LNCaP clone FGC (cell line): ENCODE results near the gene TUSC2.
"Not testable (repeated sequence)": the region's sequence is repeated elsewhere in the genome, so short reads cannot be mapped to it uniquely, and the experiment has no call there.

Experiments
- DNase-seq: peaks from one replicate; pipeline ENCODE4 v3.0.0-alpha.2; 2011; ENCODE audit warnings: low read depth
- H3K4me3 ChIP-seq: 2 replicates; pipeline ENCODE4 v1.5.1; 2011; ENCODE audit warnings: mild to moderate bottlenecking, low read depth, low read length, control low read depth
- TF ChIP-seq, protein P1 (sequence below): IDR thresholded peaks from 2 replicates; pipeline ENCODE4 v1.5.1; 2012; ENCODE audit warnings: mild to moderate bottlenecking; ENCODE audit not compliant: control insufficient read depth, insufficient read depth; ENCODE audit errors: extremely low read depth

TUSC2 gene

DNA sequence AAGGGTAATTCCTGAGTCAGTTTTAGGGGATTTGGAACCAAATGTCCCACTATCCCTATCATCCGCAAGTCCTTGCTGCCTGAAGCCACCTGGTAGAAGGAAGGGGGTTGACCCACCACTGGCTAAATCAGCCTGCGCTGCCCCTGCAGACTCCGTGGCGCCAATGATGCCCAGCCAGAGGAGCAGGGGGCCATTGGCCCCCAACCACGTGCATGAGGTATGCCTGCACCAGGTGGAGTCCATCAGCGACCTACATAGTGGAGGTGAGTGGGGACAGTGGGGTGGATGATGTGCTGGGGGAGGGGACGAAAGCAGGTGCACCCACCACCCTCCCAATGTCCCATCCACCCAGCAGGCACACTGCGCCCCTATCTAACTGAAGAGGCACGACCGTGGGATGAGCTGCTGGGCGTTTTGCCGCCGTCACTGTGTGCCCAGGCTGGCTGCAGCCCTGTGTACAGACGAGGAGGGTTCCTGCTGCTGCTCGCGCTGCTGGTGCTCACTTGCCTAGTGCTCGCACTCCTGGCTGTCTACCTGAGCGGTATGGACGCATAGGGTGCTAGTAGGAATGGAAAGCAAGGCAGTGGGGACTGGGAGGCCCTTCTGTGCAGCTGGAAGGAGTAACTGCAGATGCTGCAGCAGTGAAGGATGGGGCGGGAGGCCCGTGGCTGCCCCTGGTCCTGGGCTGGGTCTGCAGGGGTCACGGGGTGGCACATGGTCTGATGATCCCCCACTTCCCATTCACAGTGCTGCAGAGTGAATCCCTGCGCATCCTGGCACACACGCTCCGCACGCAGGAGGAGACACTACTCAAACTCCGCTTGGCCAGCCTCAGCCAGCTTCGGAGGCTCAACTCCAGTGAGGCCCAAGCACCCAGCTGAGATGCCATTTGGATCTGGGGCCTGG lies 41.4 kb downstream of the TUSC2 start:
- no peak for DNase-seq
- TF ChIP-seq, protein P1, sequence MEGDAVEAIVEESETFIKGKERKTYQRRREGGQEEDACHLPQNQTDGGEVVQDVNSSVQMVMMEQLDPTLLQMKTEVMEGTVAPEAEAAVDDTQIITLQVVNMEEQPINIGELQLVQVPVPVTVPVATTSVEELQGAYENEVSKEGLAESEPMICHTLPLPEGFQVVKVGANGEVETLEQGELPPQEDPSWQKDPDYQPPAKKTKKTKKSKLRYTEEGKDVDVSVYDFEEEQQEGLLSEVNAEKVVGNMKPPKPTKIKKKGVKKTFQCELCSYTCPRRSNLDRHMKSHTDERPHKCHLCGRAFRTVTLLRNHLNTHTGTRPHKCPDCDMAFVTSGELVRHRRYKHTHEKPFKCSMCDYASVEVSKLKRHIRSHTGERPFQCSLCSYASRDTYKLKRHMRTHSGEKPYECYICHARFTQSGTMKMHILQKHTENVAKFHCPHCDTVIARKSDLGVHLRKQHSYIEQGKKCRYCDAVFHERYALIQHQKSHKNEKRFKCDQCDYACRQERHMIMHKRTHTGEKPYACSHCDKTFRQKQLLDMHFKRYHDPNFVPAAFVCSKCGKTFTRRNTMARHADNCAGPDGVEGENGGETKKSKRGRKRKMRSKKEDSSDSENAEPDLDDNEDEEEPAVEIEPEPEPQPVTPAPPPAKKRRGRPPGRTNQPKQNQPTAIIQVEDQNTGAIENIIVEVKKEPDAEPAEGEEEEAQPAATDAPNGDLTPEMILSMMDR: no peak

DNA sequence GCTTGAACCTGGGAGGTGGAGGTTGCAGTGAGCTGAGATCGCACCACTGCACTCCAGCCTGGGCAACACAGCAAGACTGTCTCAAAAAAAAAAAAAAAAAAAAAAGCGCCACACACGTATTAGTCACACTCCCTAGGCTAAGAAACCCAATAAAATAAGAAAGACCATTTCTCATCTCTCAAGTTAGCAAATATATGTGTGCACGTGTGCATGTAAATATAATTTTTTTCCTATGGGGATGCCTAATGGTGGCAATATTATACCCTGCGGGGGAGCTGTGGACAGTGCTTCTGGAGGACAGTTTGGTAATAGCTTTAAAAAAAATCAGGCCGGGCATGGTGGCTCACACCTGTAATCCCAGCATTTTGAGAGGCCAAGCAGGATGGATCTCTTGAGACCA lies 43.9 kb downstream of the TUSC2 start:
- DNase-seq, H3K4me3 ChIP-seq: not testable (repeated sequence)

More for the DNA sequence above, 41.4 kb downstream of the TUSC2 start:
- no peak overlapping the region for H3K4me3 ChIP-seq

DNA sequence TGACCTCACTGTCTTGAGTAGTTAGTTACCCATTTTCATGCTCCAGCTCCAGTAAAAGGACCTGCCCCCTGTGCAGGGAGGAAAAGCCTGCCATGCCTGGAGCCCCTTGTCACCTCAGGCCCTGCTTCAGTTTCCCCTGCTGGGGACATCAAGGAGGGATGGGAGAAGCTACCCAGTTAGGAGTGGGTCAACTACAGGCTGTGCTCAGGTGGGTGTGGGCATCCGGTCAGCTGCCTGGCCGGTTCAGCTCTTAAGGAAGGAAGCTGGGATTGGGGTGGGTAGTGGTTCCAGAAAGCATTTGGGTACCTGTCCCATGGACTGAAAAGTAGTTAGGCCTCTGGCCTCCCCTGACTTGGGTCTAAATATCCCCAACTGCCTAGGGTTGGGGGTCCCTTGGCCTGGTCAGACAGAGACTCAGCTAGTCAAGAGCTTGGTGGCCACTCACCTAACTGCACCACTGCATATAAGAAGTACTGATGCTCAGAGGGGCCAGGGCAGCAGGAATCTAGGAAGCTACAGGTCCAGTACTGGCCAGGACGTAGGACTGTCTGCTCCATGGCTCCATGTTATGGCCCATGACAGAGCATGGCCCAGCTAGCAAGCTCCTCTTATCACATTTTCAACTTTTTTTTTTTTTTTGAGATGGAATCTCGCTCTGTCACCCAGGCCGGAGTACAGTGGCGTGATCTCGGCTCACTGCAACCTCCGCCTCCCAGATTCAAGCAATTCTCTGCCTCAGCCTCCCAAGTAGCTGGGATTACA lies 48.6 kb downstream of the TUSC2 start:
- TF ChIP-seq, protein P1: no peak
- H3K4me3 ChIP-seq: no peak overlapping the region
- no peak for DNase-seq

DNA sequence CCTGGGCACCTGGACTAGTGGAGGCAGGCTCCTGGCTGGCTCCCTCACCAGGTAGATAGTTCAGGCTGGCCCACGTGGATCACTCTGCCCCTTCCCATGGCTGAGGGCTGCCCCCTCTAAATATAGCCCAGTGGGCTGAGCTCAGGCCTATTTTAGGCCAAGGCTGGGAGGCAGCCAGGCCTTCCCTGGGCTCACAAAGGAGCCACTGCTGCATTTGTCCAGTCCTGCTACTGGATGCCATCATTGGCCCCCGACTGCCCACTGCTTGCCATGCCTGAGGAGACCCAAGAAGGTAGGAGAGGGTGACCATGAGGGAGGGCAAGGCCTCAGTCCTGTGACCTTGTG lies 49.2 kb downstream of the TUSC2 start, which contains the start of gene LSMEM2:
LSMEM2 (plus strand) TSS at position 208 of the 345 bp plus-strand sequence; CDS start at position 235, 27 bp downstream.
- DNase-seq: no peak
- H3K4me3 ChIP-seq: no peak within 1 kb of the TSS
- TF ChIP-seq, protein P1: no peak

DNA sequence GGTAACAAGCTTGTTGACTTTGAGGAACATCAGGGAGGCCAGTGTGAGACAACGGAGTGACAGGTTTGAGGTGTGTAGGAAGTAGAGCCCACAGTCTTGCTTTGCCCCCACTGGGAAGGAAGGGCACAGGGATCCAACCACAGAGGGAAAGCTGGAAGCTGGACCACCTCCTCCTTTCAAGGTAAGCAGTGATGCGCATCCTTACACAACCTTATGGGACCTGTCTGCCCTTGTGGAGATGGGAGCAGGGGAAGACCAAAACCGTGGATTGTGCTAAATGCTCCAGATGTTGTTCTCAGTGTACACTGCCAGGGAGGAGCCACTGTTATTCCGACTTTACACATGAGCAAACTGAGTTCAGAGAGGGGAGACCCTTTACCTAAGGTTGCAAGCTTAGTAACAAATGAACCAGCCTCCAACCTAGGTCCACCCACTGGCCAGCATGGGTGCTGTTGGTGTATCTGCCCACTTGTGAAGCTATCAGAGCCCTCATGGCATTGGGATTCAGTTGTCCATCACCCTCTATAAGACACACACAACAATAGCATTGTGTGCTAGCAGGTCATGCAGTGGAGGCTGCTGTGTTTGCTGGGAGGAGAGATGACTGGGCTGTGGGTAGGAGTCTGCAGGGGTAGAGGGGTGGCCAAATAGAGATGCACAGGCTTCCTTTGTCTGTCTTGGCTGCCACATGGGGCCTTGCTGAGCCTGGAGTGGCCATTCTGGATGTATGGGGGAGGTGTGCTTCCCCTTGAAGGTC lies 49.7 kb downstream of the TUSC2 start:
- no peak for DNase-seq
- TF ChIP-seq, protein P1: no peak
- no peak overlapping the region for H3K4me3 ChIP-seq

DNA sequence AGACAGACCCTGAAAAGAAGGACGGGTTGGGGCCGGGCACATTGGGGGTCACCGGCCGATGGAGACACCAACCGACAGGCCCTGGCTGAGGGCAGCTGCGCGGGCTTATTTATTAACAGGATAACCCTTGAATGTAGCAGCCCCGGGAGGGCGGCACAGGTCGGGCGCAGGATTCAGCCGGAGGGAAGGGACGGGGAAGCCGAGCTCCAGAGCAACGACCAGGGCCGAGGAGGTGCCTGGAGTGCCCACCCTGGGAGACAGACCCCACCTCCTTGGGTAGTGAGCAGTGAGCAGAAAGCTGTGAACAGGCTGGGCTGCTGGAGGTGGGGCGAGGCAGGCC lies 51.3 kb downstream of the TUSC2 start:
- no peak for DNase-seq
- H3K4me3 ChIP-seq: no peak overlapping the region

More for the DNA sequence above, 51.3 kb downstream of the TUSC2 start:
- TF ChIP-seq, protein P1: no peak
